A549 (cell line): ENCODE measurements around the gene COASY. TPM values are rescaled to one million over a fixed set of nuclear protein-coding genes. Genes with fewer than 3 reads are reported as not detected.

Experiments
- ATOH8 ChIP-seq: fragments of 250-450 bp; sonication (Bioruptor Pico); IDR thresholded peaks from 2 replicates; pipeline ENCODE4 v1.5.0; 2020; ENCODE audit warnings: low read depth, mild to moderate bottlenecking, moderate library complexity
- CBX2 ChIP-seq: fragments of 200-600 bp; sonication (generic); IDR thresholded peaks from 2 replicates; pipeline ENCODE4 v1.6.1; 2016; ENCODE audit warnings: low read depth, mild to moderate bottlenecking, borderline replicate concordance
- EHF ChIP-seq: fragments of 250-450 bp; sonication (Bioruptor Pico); IDR thresholded peaks from 2 replicates; pipeline ENCODE4 v1.5.0; 2020; ENCODE audit warnings: mild to moderate bottlenecking
- FOSB ChIP-seq: fragments of 250-450 bp; sonication (Bioruptor Pico); IDR thresholded peaks from 2 replicates; pipeline ENCODE4 v1.5.0; 2020; ENCODE audit warnings: mild to moderate bottlenecking, moderate library complexity
- FOSL2 ChIP-seq, 2 experiments: fragments of 450-650 bp in 1 of 2; fragments of >200 bp in 1 of 2; sonication (Bioruptor Twin) in 1 of 2; formaldehyde crosslinking; IDR thresholded peaks; 2 replicates each; pipeline versions ENCODE4 v1.5.0 to v1.6.1; 2016 to 2020; ENCODE audit warnings: mild to moderate bottlenecking in 1 of 2, moderate library complexity in 1 of 2
- FOXS1 ChIP-seq: fragments of 250-450 bp; sonication (Bioruptor Pico); IDR thresholded peaks from 2 replicates; pipeline ENCODE4 v1.5.0; 2020; ENCODE audit warnings: mild to moderate bottlenecking, moderate library complexity
- HEYL ChIP-seq: fragments of 250-450 bp; sonication (Bioruptor Pico); IDR thresholded peaks from 2 replicates; pipeline ENCODE4 v1.8.0; 2021; ENCODE audit warnings: mild to moderate bottlenecking, moderate library complexity
- HOXA7 ChIP-seq: fragments of 250-450 bp; sonication (Bioruptor Pico); IDR thresholded peaks from 2 replicates; pipeline ENCODE4 v1.5.0; 2020; ENCODE audit warnings: mild to moderate bottlenecking, moderate library complexity
- HOXB13 ChIP-seq: fragments of 250-450 bp; sonication (Bioruptor Pico); IDR thresholded peaks from 2 replicates; pipeline ENCODE4 v1.5.0; 2020; ENCODE audit warnings: low read depth, mild to moderate bottlenecking, moderate library complexity
- JUN ChIP-seq, 2 experiments: fragments of >200 bp; sonication (Bioruptor Twin); formaldehyde crosslinking; IDR thresholded peaks; 2 replicates in 1 of 2; 3 replicates in 1 of 2; pipeline ENCODE4 v1.6.1; 2016 to 2017
- MAFK ChIP-seq: fragments of 450-650 bp; IDR thresholded peaks from 2 replicates; pipeline ENCODE4 v1.6.1; 2014; ENCODE audit not compliant: partially characterized antibody
- MYC ChIP-seq: IDR thresholded peaks from 2 replicates; pipeline ENCODE4 v1.6.1; 2012; ENCODE audit warnings: mild to moderate bottlenecking, inconsistent platforms, low read length, improper control_type of control experiment, borderline replicate concordance
- NPAS2 ChIP-seq: fragments of 250-450 bp; sonication (Bioruptor Pico); IDR thresholded peaks from 2 replicates; pipeline ENCODE4 v1.8.0; 2022; ENCODE audit warnings: mild to moderate bottlenecking, moderate library complexity, borderline replicate concordance
- POLR2A ChIP-seq: IDR thresholded peaks from 2 replicates; pipeline ENCODE4 v1.6.1; 2012; ENCODE audit warnings: mild to moderate bottlenecking, low read length
- POLR2AphosphoS2 ChIP-seq: conservative IDR thresholded peaks from 2 replicates; pipeline ENCODE4 v1.6.1; 2012; ENCODE audit warnings: low read length, improper control_type of control experiment, inconsistent platforms
- RAD21 ChIP-seq, 2 experiments: fragments of >200 bp in 1 of 2; sonication (Bioruptor Twin) in 1 of 2; formaldehyde crosslinking in 1 of 2; IDR thresholded peaks in 1 of 2; conservative IDR thresholded peaks in 1 of 2; 2 replicates in 1 of 2; 3 replicates in 1 of 2; pipeline ENCODE4 v1.6.1; 2012 to 2018; ENCODE audit warnings: inconsistent platforms in 1 of 2
- RARB ChIP-seq: fragments of 250-450 bp; sonication (Bioruptor Pico); IDR thresholded peaks from 2 replicates; pipeline ENCODE4 v1.8.0; 2021; ENCODE audit warnings: mild to moderate bottlenecking, moderate library complexity
- RNF2 ChIP-seq: fragments of 200-600 bp; sonication (generic); IDR thresholded peaks from 2 replicates; pipeline ENCODE4 v1.6.1; 2016; ENCODE audit warnings: low read depth, mild to moderate bottlenecking, antibody characterized with exemption, moderate library complexity, borderline replicate concordance
- SMC3 ChIP-seq: fragments of >200 bp; sonication (Bioruptor Twin); formaldehyde crosslinking; IDR thresholded peaks from 3 replicates; pipeline ENCODE4 v1.6.1; 2018; ENCODE audit warnings: inconsistent platforms
- SREBF2 ChIP-seq: fragments of 450-650 bp; IDR thresholded peaks from 2 replicates; pipeline ENCODE4 v1.6.1; 2014; ENCODE audit warnings: mild to moderate bottlenecking, moderate library complexity
- TP53 ChIP-seq: fragments of 250-450 bp; sonication (Bioruptor Pico); IDR thresholded peaks from 2 replicates; pipeline ENCODE4 v1.5.0; 2021; ENCODE audit warnings: mild to moderate bottlenecking, moderate library complexity
- ZC3H11A ChIP-seq: fragments of 450-650 bp; IDR thresholded peaks from 2 replicates; pipeline ENCODE4 v1.6.1; 2014; ENCODE audit warnings: antibody characterized with exemption, mild to moderate bottlenecking
- ZFP36 ChIP-seq: fragments of 450-650 bp; IDR thresholded peaks from 2 replicates; pipeline ENCODE4 v1.6.1; 2014; ENCODE audit warnings: borderline replicate concordance; ENCODE audit not compliant: partially characterized antibody
- ZSCAN20 ChIP-seq: fragments of 250-450 bp; sonication (Bioruptor Pico); IDR thresholded peaks from 2 replicates; pipeline ENCODE4 v1.8.0; 2022; ENCODE audit warnings: mild to moderate bottlenecking, moderate library complexity
- polyA plus RNA-seq, 4 experiments: library from polyadenylated mRNA; depleted of rRNA in 3 of 4; stranded (reverse); fragments of >200 nt; fragmentation: RNase III in 1 of 4; extraction: RNeasy Plus Mini Kit Qiagen cat#74134 plus additional on column Dnase treatment in 1 of 4; gene quantifications; 2 replicates in 3 of 4; 3 replicates in 1 of 4; pipeline ENCODE4 v1.2.3, GENCODE V29; 2011 to 2017
- TF ChIP-seq, protein P1 (sequence below): fragments of >200 bp; sonication (Bioruptor Twin); formaldehyde crosslinking; IDR thresholded peaks from 3 replicates; pipeline ENCODE4 v1.5.1; 2016
- TF ChIP-seq, protein P2 (sequence below): fragments of 200-600 bp; sonication (generic); IDR thresholded peaks from 2 replicates; pipeline ENCODE4 v1.6.1; 2016; ENCODE audit warnings: antibody characterized with exemption, mild to moderate bottlenecking, moderate library complexity
- TF ChIP-seq, protein P3 (sequence below): fragments of >200 bp; sonication (Bioruptor Twin); formaldehyde crosslinking; IDR thresholded peaks from 3 replicates; pipeline ENCODE4 v1.6.1; 2016
- TF ChIP-seq, protein P4 (sequence below): IDR thresholded peaks from 2 replicates; pipeline ENCODE4 v1.6.1; 2012; ENCODE audit warnings: low read depth, borderline replicate concordance

Gene COASY
- polyA plus RNA-seq, 2 of the 4 experiments (the other 2 are of a cell fraction) = 65.4 to 112 TPM

GRCh38 chr17:42517516-42517915 lies 44.4 kb upstream of the COASY start (continued):
- no peak for TF ChIP-seq POLR2A
- TF ChIP-seq ATOH8 (CRISPR knock-in tag) = no peak
- 0 out of 5 replicates have a peak, but pooled peaks of 1 of the 2 experiments have one; percentile 28 for TF ChIP-seq JUN (IDR thresholded peaks at IDR 0.05)
- no peak for TF ChIP-seq NPAS2 (CRISPR knock-in tag)
- TF ChIP-seq CBX2 = no peak
- no peak for TF ChIP-seq HOXB13 (CRISPR knock-in tag)
- TF ChIP-seq, protein P1, sequence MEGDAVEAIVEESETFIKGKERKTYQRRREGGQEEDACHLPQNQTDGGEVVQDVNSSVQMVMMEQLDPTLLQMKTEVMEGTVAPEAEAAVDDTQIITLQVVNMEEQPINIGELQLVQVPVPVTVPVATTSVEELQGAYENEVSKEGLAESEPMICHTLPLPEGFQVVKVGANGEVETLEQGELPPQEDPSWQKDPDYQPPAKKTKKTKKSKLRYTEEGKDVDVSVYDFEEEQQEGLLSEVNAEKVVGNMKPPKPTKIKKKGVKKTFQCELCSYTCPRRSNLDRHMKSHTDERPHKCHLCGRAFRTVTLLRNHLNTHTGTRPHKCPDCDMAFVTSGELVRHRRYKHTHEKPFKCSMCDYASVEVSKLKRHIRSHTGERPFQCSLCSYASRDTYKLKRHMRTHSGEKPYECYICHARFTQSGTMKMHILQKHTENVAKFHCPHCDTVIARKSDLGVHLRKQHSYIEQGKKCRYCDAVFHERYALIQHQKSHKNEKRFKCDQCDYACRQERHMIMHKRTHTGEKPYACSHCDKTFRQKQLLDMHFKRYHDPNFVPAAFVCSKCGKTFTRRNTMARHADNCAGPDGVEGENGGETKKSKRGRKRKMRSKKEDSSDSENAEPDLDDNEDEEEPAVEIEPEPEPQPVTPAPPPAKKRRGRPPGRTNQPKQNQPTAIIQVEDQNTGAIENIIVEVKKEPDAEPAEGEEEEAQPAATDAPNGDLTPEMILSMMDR = peak; percentile 99
- TF ChIP-seq ZC3H11A = no peak
- TF ChIP-seq, protein P2, sequence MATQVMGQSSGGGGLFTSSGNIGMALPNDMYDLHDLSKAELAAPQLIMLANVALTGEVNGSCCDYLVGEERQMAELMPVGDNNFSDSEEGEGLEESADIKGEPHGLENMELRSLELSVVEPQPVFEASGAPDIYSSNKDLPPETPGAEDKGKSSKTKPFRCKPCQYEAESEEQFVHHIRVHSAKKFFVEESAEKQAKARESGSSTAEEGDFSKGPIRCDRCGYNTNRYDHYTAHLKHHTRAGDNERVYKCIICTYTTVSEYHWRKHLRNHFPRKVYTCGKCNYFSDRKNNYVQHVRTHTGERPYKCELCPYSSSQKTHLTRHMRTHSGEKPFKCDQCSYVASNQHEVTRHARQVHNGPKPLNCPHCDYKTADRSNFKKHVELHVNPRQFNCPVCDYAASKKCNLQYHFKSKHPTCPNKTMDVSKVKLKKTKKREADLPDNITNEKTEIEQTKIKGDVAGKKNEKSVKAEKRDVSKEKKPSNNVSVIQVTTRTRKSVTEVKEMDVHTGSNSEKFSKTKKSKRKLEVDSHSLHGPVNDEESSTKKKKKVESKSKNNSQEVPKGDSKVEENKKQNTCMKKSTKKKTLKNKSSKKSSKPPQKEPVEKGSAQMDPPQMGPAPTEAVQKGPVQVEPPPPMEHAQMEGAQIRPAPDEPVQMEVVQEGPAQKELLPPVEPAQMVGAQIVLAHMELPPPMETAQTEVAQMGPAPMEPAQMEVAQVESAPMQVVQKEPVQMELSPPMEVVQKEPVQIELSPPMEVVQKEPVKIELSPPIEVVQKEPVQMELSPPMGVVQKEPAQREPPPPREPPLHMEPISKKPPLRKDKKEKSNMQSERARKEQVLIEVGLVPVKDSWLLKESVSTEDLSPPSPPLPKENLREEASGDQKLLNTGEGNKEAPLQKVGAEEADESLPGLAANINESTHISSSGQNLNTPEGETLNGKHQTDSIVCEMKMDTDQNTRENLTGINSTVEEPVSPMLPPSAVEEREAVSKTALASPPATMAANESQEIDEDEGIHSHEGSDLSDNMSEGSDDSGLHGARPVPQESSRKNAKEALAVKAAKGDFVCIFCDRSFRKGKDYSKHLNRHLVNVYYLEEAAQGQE = no peak
- TF ChIP-seq POLR2AphosphoS2 = no peak
- TF ChIP-seq SMC3 = peak; percentile 92
- peak; percentile 96 for TF ChIP-seq RAD21 (conservative IDR thresholded peaks at IDR 0.05 in 1 of 2, IDR thresholded peaks at IDR 0.05 in 1 of 2)
- TF ChIP-seq MYC = 0 out of 2 replicates have a peak, but pooled peaks have one; percentile 52
- no peak for TF ChIP-seq FOSB (CRISPR knock-in tag)
- no peak for TF ChIP-seq SREBF2
- no peak for TF ChIP-seq FOXS1 (CRISPR knock-in tag)
- no peak for TF ChIP-seq RARB
- TF ChIP-seq EHF (CRISPR knock-in tag) = no peak
- TF ChIP-seq, protein P3, sequence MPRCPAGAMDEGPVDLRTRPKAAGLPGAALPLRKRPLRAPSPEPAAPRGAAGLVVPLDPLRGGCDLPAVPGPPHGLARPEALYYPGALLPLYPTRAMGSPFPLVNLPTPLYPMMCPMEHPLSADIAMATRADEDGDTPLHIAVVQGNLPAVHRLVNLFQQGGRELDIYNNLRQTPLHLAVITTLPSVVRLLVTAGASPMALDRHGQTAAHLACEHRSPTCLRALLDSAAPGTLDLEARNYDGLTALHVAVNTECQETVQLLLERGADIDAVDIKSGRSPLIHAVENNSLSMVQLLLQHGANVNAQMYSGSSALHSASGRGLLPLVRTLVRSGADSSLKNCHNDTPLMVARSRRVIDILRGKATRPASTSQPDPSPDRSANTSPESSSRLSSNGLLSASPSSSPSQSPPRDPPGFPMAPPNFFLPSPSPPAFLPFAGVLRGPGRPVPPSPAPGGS = no peak
- no peak for TF ChIP-seq HEYL (CRISPR knock-in tag)
- TF ChIP-seq, protein P4, sequence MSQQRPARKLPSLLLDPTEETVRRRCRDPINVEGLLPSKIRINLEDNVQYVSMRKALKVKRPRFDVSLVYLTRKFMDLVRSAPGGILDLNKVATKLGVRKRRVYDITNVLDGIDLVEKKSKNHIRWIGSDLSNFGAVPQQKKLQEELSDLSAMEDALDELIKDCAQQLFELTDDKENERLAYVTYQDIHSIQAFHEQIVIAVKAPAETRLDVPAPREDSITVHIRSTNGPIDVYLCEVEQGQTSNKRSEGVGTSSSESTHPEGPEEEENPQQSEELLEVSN = no peak
- no peak for TF ChIP-seq RNF2
- TF ChIP-seq ZSCAN20 = no peak
- TF ChIP-seq FOSL2 (IDR thresholded peaks at IDR 0.05) = no peak
- no peak; the same call in 1 of the 2 replicates for TF ChIP-seq FOSL2 (CRISPR knock-in tag; IDR thresholded peaks at IDR 0.05)
- TF ChIP-seq ZFP36 = no peak
- TF ChIP-seq TP53 (CRISPR knock-in tag) = no peak
- no peak for TF ChIP-seq MAFK
- TF ChIP-seq HOXA7 (CRISPR knock-in tag) = no peak
